ENCODE results near the gene XCR1.
"Not testable (repeated sequence)": the region's sequence is repeated elsewhere in the genome, so short reads cannot be mapped to it uniquely, and the experiment has no call there.

XCR1 gene

DNA sequence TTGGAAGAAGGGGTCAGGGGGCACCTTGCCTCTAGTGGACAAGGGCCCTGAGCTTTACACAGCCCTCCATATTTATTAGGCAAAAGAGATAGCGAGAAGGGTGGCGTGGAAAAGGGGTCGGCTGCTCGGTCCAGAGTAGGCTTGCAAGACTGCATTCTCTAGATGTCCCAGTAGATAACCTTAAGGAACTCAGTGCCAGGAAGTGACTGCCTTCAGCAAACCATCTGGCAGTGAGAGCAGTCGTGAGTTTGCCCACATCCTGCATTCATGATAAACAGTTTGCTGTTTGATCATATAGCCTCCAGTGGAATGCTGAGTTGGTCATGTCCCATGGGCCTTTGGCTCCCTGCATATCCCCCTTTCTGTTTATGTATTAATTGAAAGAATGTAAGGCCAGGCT, 18.9 kb upstream of the XCR1 start:
- DNase-seq (ENCODE audit: low read depth in 1 of 2, low spot score in 1 of 2) = not testable (repeated sequence)

- DNase-seq (ENCODE audit: low read depth in 1 of 2, low spot score in 1 of 2) = no peak
Measured at GRCh38 chr3:46038916-46039315, 11.6 kb upstream of the XCR1 start.

- not testable (repeated sequence) for DNase-seq (ENCODE audit: low read depth in 1 of 2, low spot score in 1 of 2)
Measured at GRCh38 chr3:46038071-46038470, 10.8 kb upstream of the XCR1 start.

- no peak for DNase-seq (ENCODE audit: low read depth in 1 of 2, low spot score in 1 of 2)
Measured at GRCh38 chr3:46036191-46036590, 8.9 kb upstream of the XCR1 start.

- DNase-seq (ENCODE audit: low read depth in 1 of 2, low spot score in 1 of 2) = no peak
Measured at GRCh38 chr3:46031747-46032146, 4.5 kb upstream of the XCR1 start.

GRCh38 chr3:46031269-46031668, 4.0 kb upstream of the XCR1 start:
- no peak for DNase-seq (ENCODE audit: low read depth in 1 of 2, low spot score in 1 of 2)

- DNase-seq (ENCODE audit: low read depth in 1 of 2, low spot score in 1 of 2) = no peak
Measured at GRCh38 chr3:46030626-46031025, 3.3 kb upstream of the XCR1 start.

- no peak for DNase-seq (ENCODE audit: low read depth in 1 of 2, low spot score in 1 of 2)
Measured at GRCh38 chr3:46029953-46030543, 2.8 kb upstream of the XCR1 start.

- no peak for DNase-seq (ENCODE audit: low read depth in 1 of 2, low spot score in 1 of 2)
Measured at GRCh38 chr3:46027736-46028397, 584 bp upstream of the XCR1 start.

- DNase-seq (ENCODE audit: low read depth in 1 of 2, low spot score in 1 of 2) = no peak
Measured at GRCh38 chr3:46025139-46025538, 2.1 kb downstream of the XCR1 start.

DNA sequence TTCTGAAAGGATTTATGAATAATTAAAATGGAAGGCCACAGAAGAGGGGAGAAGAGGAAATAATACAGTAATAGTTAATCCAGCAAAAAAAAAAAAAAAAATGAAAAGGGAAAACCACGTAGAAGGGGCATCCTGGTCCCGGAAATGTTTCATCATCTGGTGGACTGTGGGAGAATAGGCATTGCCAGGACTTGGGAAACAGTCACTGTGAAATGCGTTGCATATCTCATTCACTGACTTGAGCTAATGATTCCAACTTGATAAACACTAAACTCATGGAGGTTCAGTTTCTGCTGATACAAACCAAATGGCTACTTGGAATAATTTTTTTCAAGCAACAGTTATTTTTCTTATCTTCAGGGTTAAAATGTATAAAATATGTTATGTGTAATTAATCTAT, 3.2 kb downstream of the XCR1 start:
- DNase-seq (ENCODE audit: low read depth in 1 of 2, low spot score in 1 of 2) = no peak

DNA sequence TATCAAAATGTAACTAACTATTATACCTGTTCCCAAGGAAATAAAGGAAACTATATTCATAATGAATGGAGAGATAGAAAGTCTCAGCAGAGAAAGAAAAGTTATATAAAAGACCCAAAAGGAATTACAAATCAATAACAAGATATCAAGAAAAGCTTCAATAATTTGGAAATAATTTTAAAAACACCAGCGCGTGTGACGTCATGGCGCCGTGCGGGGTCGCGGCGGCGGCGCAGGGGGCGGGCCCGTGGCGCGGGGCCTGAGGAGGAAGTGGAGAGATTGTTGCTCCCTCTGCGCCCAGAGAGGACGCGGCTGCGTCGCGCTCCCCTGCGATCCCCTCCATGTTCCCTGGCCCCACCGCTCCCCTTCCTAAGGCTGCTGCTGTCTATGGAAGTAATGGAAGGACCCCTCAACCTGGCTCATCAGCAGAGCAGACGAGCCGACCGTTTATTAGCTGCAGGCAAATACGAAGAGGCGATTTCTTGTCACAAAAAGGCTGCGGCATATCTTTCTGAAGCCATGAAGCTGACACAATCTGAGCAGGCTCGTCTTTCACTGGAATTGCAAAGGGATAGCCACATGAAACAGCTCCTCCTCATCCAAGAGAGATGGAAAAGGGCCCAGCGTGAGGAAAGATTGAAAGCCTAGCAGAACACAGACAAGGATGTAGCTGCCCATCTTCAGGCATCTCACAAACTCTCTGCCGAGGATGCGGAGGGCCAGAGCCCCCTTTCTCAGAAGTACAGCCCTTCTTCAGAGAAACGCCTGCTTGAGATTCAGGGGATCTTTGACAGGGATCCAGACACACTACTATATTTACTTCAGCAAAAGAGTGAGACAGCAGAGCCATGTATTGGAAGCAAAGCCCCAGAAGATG, 4.1 kb downstream of the XCR1 start:
- no peak for DNase-seq (ENCODE audit: low read depth in 1 of 2, low spot score in 1 of 2)

- no peak for DNase-seq (ENCODE audit: low read depth in 1 of 2, low spot score in 1 of 2)
Measured at GRCh38 chr3:46021516-46021915, 5.8 kb downstream of the XCR1 start.

- DNase-seq (ENCODE audit: low read depth in 1 of 2, low spot score in 1 of 2) = no peak
Measured at GRCh38 chr3:46020766-46021510, 6.3 kb downstream of the XCR1 start.

DNA sequence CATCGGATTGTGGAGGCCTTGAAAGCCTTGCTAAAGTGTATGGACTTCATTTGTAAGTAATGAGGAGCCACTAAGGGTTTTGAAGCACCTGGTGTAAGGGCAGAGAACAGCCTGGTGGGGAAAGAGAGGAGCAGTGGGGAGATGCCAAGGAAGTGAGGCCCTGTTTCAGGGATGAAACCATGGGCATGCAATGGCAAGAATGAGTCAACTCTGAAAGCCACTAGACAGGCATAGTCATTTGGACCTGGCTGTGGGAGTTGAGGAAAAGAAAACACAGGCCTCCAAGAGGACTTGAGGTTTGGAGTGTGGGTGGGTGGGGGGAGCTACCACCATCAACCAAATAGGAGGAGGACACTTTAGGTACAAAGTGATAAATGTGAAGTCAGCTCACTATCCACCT, 7.6 kb downstream of the XCR1 start:
- no peak for DNase-seq (ENCODE audit: low read depth in 1 of 2, low spot score in 1 of 2)

DNA sequence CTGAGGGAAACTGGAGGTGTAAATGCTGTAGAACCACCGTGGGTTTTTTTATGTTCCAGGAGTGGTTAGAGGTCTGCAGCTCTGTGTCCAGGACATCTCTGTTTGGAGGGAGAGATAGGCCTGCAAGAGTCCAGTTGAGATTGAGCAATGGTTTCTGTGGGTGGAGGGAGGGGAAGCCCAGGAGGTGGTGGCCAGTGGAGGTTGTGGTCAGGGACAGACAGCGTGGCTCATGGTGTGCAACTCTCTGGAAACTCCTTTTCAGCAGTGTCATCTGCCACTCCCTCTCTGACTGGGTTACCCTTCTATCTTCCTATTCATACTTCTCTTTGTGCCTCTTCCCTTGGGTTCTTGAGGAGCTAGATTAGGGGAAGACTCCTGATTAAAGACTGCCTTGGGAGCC, 9.6 kb downstream of the XCR1 start:
- DNase-seq (ENCODE audit: low read depth in 1 of 2, low spot score in 1 of 2) = no peak

DNA sequence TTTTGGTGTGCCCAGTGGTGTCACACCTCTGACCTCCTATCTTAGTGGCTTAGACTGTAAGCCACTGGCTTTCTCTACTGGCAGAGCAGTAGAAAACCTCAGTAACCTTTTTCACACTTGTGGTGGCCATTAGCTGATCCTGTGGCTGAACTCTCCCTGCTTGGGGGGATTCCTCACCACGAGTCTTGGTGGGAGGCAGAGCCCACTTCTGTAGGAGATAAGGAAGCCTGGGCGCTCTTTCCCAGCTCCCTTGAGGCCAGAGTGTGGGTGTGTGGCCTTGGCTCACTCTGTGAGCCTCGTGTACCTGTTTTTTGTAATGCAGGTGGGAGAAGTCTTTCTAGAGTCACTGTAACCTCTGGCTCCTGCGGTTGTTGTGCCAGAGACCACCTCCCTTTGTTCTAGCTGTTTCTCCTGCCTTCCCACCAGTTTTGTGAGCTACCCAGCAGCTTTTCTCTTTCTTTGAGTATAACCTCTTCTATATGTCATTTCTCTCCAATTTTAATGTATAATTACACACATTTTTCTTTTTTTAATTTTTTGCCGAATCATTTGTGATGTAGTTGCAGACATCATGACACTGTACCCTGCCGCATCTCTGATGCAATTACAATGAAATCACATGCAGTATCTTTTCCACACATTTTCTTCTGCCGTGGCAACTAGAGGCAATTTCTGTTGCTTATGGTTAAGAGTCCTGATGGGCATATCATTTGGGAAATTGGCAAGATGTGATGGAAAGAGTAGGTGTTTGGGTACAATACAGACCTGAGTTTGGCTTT, 13.8 kb downstream of the XCR1 start:
- DNase-seq (ENCODE audit: low read depth in 1 of 2, low spot score in 1 of 2) = no peak

GRCh38 chr3:46012246-46012645, 15.0 kb downstream of the XCR1 start:
- no peak for DNase-seq (ENCODE audit: low read depth in 1 of 2, low spot score in 1 of 2)

GRCh38 chr3:46010519-46011113, 16.7 kb downstream of the XCR1 start:
- no peak for DNase-seq (ENCODE audit: low read depth in 1 of 2, low spot score in 1 of 2)

- DNase-seq (ENCODE audit: low read depth in 1 of 2, low spot score in 1 of 2) = no peak
Measured at GRCh38 chr3:46008058-46008457, 19.2 kb downstream of the XCR1 start.

All from activated T-helper 1 cell treated with anti-CD3 and anti-CD28 coated beads, Interleukin-2, amount 50 U/mL, for 16 hours (primary cell).